Epithelial cell of proximal tubule (primary cell): ENCODE results near the gene TXNRD1. TPM values are rescaled to one million over a fixed set of nuclear protein-coding genes. Genes with fewer than 3 reads are reported as not detected.

Experiments
- DNase-seq: peaks from one replicate; pipeline ENCODE4 v3.0.0-alpha.2; 2011; ENCODE audit warnings: low read depth
- H3K4me3 ChIP-seq: 2 replicates; pipeline ENCODE4 v1.5.1; 2011; ENCODE audit warnings: low read depth, mild to moderate bottlenecking, low read length
- total RNA-seq: library from RNA; depleted of rRNA; stranded (reverse); fragments of >200 nt; gene quantifications from 2 replicates; pipeline ENCODE4 v1.2.3, GENCODE V29; 2015
- TF ChIP-seq, protein P1 (sequence below): conservative IDR thresholded peaks from 2 replicates; pipeline ENCODE4 v1.5.1; 2012; ENCODE audit warnings: low read depth, mild to moderate bottlenecking, low read length

The TXNRD1 gene
- total RNA-seq, 1 donor from 2014 or later = 268 TPM

DNA sequence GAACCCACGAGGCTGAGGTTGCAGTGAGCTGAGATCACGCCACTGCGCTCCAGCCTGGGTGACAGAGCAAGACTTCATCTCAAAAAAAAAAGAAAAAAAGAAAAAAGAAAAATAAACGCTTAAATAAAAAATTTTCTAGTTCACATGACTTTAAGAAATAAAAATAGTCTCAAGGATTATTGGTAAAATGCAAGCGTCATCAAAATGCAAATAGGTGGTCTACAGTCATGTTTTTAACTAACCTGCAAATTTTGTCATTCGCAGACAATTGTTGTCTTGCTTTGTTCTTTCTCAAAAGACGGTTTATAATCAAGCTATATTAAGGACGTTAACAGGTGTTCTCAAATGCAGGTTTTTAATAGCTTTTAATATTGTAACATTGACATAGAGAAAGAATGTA lies 22.4 kb downstream of the TXNRD1 start:
- DNase-seq = no peak
- TF ChIP-seq, protein P1, sequence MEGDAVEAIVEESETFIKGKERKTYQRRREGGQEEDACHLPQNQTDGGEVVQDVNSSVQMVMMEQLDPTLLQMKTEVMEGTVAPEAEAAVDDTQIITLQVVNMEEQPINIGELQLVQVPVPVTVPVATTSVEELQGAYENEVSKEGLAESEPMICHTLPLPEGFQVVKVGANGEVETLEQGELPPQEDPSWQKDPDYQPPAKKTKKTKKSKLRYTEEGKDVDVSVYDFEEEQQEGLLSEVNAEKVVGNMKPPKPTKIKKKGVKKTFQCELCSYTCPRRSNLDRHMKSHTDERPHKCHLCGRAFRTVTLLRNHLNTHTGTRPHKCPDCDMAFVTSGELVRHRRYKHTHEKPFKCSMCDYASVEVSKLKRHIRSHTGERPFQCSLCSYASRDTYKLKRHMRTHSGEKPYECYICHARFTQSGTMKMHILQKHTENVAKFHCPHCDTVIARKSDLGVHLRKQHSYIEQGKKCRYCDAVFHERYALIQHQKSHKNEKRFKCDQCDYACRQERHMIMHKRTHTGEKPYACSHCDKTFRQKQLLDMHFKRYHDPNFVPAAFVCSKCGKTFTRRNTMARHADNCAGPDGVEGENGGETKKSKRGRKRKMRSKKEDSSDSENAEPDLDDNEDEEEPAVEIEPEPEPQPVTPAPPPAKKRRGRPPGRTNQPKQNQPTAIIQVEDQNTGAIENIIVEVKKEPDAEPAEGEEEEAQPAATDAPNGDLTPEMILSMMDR = no peak
- H3K4me3 ChIP-seq = no peak overlapping the region

DNA sequence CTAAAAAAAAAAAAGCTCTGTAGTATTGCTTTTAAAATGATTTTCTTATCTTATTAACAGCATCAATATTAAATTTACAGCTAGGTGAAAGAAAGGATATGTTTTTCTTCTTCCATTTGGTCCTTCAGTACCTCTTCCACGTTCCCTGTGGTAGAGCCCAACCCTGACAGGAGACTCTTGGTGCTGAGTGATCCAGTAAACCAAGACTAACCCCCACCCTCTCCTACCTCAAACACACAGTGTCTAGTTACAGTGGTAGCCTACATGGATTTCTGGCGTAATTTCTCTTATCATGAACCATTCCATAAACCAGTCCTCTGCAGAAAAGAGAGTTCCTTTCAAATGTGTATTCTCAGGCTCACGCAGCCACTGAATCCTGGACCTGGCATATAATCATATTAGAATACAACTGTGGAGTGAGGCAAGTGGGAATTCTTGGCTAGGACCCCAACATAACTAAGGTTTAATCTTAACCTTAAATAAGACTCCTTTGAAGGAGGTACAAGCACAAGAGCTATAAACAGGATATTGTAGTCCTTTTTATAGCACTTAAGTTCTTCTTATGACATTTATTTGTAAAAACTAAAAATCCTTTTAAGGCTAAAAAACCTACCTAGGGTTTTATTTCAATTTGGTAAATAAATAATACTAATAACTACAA lies 27.1 kb downstream of the TXNRD1 start:
- no peak overlapping the region for H3K4me3 ChIP-seq
- TF ChIP-seq, protein P1 = no peak

DNA sequence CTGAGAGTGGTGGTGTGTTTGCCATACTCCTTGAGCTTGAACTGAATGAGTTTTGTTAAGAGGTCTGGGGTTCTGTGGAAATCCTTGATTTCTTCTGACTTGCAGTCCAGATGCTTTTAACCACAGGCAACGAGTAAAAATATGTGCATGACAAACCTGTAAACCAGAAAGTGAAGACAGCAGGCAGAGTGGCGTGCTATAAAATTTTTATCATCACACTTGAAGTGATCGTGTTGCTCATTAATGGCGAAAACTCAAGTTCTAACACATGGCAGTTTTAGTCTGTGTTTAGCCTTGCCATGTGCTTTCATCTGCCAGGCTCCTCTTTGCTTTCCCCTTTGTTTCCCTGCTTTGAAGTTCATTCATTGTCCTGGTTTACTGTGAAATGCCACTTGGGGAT lies 28.0 kb downstream of the TXNRD1 start:
- no peak overlapping the region for H3K4me3 ChIP-seq
- DNase-seq = no peak
- TF ChIP-seq, protein P1 = no peak

More for the DNA sequence above, 27.1 kb downstream of the TXNRD1 start:
- DNase-seq = no peak

DNA sequence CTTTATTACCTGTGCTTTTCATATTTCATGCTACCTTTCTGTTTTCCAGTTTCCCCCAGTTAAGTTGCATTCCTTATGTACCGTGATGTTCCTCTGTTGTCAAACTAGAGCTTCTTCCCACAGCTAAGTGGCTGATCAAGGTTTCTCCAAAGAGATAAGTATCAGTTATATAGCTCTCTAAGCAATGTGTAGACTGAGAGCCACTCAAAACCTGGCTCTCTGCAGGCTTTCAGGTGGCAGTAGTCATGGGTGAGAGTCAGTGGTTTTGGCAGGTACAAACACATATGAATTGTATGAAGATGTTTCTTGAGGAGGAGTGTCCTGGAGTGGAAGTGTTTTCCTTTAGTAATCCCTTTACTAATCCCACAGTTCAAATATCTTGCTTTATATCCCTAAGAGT lies 28.4 kb downstream of the TXNRD1 start:
- no peak overlapping the region for H3K4me3 ChIP-seq
- TF ChIP-seq, protein P1 = no peak
- DNase-seq = no peak

DNA sequence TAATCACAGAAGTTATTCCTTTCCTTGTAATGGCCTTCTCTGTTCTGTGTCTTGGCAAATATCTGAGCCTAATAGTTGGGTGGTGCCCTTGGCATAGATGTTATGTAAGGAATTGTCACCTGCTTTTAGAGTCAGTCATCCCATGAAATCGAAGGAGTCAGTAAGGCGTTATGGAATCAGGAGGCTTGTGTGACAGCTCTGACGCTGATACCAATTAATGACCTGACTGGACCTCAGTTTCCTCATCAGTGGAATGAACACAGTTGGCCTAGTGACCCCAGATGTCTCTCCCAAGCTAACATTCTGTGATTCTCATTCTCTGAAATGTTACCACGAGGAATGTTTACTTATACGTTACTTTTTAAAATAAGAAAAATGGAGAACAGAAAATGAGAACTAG lies 32.1 kb downstream of the TXNRD1 start:
- H3K4me3 ChIP-seq = no peak overlapping the region
- TF ChIP-seq, protein P1 = no peak
- no peak for DNase-seq

DNA sequence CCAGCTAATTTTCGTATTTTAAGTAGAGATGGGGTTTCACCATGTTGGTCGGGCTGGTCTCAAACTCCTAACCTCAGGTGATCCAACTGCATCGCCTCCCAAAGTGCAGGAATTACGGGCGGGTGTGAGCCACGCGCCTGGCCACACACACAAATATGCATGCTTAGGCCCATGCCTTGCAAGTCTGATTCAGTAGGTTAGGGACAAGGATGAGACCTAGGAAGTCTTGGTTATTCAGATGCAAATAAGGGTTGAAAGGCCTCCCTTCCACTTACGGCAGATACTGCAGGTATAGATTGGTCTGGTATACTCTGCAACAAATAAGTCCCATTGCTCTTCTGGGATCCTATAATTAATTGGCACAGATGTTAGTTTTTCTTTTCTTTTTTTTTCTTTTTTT lies 32.9 kb downstream of the TXNRD1 start:
- H3K4me3 ChIP-seq = no peak overlapping the region
- TF ChIP-seq, protein P1 = no peak
- DNase-seq = no peak

DNA sequence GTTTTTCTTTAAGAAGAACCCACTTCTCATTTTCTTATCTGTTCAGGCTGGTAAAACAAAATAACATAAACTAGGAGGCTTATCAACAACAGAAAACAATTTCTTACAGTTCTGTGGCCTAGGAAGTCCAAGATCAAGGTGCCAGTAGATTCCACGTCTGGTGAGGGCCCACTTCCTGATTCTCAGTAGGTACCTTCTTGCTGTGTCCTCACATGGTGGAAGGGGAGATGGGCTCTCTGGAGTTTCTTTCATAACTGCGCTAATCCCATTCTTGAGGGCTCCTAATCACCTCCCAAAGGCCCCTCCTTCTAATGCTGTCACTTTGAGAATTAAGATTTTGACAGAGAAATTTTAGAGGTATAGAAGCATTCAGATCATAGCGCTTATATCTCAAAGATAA lies 33.4 kb downstream of the TXNRD1 start:
- TF ChIP-seq, protein P1 = no peak
- no peak overlapping the region for H3K4me3 ChIP-seq
- no peak for DNase-seq
